Measurements from ENCODE around the gene CADPS2.

GRCh38 chr7:122316467-122317388 is 569.5 kb downstream of the CADPS2 start:
- no peak for TF ChIP-seq SIN3A (IDR thresholded peaks at IDR 0.05; ENCODE audit: borderline replicate concordance, insufficient read depth, low read length)
- TF ChIP-seq, protein P1, sequence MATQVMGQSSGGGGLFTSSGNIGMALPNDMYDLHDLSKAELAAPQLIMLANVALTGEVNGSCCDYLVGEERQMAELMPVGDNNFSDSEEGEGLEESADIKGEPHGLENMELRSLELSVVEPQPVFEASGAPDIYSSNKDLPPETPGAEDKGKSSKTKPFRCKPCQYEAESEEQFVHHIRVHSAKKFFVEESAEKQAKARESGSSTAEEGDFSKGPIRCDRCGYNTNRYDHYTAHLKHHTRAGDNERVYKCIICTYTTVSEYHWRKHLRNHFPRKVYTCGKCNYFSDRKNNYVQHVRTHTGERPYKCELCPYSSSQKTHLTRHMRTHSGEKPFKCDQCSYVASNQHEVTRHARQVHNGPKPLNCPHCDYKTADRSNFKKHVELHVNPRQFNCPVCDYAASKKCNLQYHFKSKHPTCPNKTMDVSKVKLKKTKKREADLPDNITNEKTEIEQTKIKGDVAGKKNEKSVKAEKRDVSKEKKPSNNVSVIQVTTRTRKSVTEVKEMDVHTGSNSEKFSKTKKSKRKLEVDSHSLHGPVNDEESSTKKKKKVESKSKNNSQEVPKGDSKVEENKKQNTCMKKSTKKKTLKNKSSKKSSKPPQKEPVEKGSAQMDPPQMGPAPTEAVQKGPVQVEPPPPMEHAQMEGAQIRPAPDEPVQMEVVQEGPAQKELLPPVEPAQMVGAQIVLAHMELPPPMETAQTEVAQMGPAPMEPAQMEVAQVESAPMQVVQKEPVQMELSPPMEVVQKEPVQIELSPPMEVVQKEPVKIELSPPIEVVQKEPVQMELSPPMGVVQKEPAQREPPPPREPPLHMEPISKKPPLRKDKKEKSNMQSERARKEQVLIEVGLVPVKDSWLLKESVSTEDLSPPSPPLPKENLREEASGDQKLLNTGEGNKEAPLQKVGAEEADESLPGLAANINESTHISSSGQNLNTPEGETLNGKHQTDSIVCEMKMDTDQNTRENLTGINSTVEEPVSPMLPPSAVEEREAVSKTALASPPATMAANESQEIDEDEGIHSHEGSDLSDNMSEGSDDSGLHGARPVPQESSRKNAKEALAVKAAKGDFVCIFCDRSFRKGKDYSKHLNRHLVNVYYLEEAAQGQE (IDR thresholded peaks at IDR 0.05; ENCODE audit: insufficient read depth in 1 of 2, low read depth in 2 of 2, low read length in 2 of 2), result no peak
- TF ChIP-seq POLR2AphosphoS5 (IDR thresholded peaks at IDR 0.05; ENCODE audit: low read depth, low read length), result no peak
- no peak for TF ChIP-seq TAF1 (IDR thresholded peaks at IDR 0.05; ENCODE audit: borderline replicate concordance, insufficient read depth, low read length)

Measured in PFSK-1 (cell line).